Parathyroid adenoma (tissue), 2 donors: ENCODE measurements around the gene PLAC9.

Source experiments
- H2AFZ ChIP-seq: fragments of 300-600 bp; sonication (generic); one replicate; pipeline ENCODE4 v1.7.0; 2017; ENCODE audit warnings: antibody characterized with exemption, mild to moderate bottlenecking
- H3K27ac ChIP-seq: fragments of 300-600 bp; sonication (generic); one replicate; pipeline ENCODE4 v1.7.0; 2017
- H3K27me3 ChIP-seq: fragments of 300-600 bp; sonication (generic); one replicate; pipeline ENCODE4 v1.7.0; 2017; ENCODE audit warnings: low read length; ENCODE audit not compliant: control insufficient read depth, insufficient read depth
- H3K36me3 ChIP-seq: fragments of 300-600 bp; sonication (generic); one replicate; pipeline ENCODE4 v1.7.0; 2017; ENCODE audit warnings: low read length; ENCODE audit not compliant: control insufficient read depth, insufficient read depth
- H3K4me1 ChIP-seq: fragments of 300-600 bp; sonication (generic); one replicate; pipeline ENCODE4 v1.7.0; 2017; ENCODE audit warnings: control low read depth
- H3K4me2 ChIP-seq: fragments of 300-600 bp; sonication (generic); one replicate; pipeline ENCODE4 v1.7.0; 2017; ENCODE audit warnings: low read length
- H3K4me3 ChIP-seq: fragments of 300-600 bp; sonication (generic); one replicate; pipeline ENCODE4 v1.7.0; 2017; ENCODE audit warnings: low read depth, low read length
- H3K79me2 ChIP-seq: fragments of 300-600 bp; sonication (generic); one replicate; pipeline ENCODE4 v1.7.0; 2017; ENCODE audit warnings: control low read depth
- H3K9ac ChIP-seq: fragments of 300-600 bp; sonication (generic); one replicate; pipeline ENCODE4 v1.7.0; 2017; ENCODE audit warnings: mild to moderate bottlenecking
- H3K9me3 ChIP-seq: fragments of 300-600 bp; sonication (generic); one replicate; pipeline ENCODE4 v1.7.0; 2017; ENCODE audit warnings: low read length; ENCODE audit not compliant: control insufficient read depth
- TF ChIP-seq, protein P1 (sequence below): fragments of 300-600 bp; sonication (generic); IDR thresholded peaks from one replicate; pipeline ENCODE4 v1.7.0; 2017; ENCODE audit warnings: antibody characterized with exemption, mild to moderate bottlenecking
- donor health status: primary hyperparathyroidism.

The PLAC9 gene

DNA sequence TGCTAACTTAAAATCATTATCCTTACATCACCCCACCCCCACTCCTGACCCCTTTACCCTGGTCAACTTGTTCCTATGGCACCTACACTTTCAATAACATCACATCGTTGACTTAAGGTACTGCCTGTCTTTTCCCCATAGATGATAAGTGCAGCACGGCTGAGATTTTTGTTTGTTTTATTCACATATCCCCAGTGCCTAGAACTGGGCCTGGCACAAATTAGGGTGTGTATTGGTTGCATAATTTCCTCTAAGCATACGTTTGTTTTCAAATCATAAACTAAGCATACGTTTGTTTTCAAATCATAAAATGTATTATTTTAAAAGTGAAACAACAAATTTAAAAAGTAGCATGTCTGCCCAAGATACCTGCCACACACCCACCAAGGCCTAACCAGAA is 37.5 kb downstream of the PLAC9 start:
- no peak overlapping the region for H3K4me2 ChIP-seq
- H3K4me3 ChIP-seq, result no peak overlapping the region
- TF ChIP-seq, protein P1, sequence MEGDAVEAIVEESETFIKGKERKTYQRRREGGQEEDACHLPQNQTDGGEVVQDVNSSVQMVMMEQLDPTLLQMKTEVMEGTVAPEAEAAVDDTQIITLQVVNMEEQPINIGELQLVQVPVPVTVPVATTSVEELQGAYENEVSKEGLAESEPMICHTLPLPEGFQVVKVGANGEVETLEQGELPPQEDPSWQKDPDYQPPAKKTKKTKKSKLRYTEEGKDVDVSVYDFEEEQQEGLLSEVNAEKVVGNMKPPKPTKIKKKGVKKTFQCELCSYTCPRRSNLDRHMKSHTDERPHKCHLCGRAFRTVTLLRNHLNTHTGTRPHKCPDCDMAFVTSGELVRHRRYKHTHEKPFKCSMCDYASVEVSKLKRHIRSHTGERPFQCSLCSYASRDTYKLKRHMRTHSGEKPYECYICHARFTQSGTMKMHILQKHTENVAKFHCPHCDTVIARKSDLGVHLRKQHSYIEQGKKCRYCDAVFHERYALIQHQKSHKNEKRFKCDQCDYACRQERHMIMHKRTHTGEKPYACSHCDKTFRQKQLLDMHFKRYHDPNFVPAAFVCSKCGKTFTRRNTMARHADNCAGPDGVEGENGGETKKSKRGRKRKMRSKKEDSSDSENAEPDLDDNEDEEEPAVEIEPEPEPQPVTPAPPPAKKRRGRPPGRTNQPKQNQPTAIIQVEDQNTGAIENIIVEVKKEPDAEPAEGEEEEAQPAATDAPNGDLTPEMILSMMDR, result no peak
- H3K9me3 ChIP-seq, result no peaks in the 10 kb centered on the region
- H3K79me2 ChIP-seq, result peaks cover 12% of the 10 kb centered on the region
- H3K9ac ChIP-seq, result no peak overlapping the region
- H3K36me3 ChIP-seq, result no peaks in the 10 kb centered on the region
- no peaks in the 10 kb centered on the region for H3K4me1 ChIP-seq
- H3K27ac ChIP-seq, result no peak overlapping the region
- no peak overlapping the region for H2AFZ ChIP-seq
- no peaks in the 10 kb centered on the region for H3K27me3 ChIP-seq

DNA sequence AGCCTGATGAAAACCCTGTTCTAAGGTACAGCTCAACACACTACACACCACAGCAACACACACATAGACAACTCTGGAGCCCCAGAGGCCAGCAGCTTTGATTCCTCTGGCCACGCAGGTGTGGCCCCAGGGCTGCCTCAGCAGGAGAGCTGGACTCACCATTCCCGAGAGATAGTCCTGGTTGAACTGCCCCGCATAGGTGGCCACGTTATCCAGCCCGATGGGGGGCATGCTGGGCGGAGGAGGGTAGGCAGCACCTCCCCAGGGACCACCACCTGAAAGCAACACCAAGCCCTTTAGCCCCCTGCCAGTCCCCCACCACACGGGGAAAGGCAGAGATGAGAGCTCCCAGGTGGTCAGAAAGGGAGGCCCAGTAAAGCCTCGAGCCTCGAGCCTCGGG is 38.1 kb downstream of the PLAC9 start:
- Histone ChIP-seq H3K4me3 (no peak overlapping the region), H3K27ac (no peak overlapping the region), H3K4me2 (no peak overlapping the region), H3K4me1 (no peaks in the 10 kb centered on the region), H3K9ac (no peak overlapping the region), H3K9me3 (no peaks in the 10 kb centered on the region), H3K27me3 (no peaks in the 10 kb centered on the region), H3K79me2 (peaks cover 12% of the 10 kb centered on the region), H3K36me3 (no peaks in the 10 kb centered on the region), H2AFZ (no peak overlapping the region)
- TF ChIP-seq, protein P1, result no peak

DNA sequence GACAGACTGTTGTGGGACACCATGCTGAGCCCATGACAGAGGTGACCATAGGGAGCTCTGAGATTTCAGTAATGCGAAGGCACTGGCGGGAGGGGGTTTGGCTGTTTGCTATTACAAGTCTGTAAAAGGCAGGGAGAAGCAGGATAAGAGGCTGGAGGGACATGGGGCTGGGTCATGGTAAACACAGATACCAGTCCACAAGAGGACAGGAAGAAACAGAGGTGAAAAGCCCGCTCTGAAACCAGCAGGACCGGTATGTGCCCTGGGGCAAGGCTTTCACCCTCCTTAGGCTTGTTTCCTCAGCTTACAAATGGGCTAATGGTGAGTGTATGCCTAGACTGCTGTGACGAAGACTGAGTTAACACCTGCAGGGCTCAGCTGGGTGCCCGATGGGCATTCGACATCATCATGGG is 38.7 kb downstream of the PLAC9 start:
- H3K27ac ChIP-seq, result no peak overlapping the region
- H3K9ac ChIP-seq, result no peak overlapping the region
- peaks cover 12% of the 10 kb centered on the region for H3K79me2 ChIP-seq
- no peaks in the 10 kb centered on the region for H3K36me3 ChIP-seq
- H3K9me3 ChIP-seq, result no peaks in the 10 kb centered on the region
- H3K4me2 ChIP-seq, result no peak overlapping the region
- no peak overlapping the region for H2AFZ ChIP-seq
- H3K4me3 ChIP-seq, result no peak overlapping the region
- H3K27me3 ChIP-seq, result no peaks in the 10 kb centered on the region
- H3K4me1 ChIP-seq, result no peaks in the 10 kb centered on the region
- TF ChIP-seq, protein P1, result no peak

DNA sequence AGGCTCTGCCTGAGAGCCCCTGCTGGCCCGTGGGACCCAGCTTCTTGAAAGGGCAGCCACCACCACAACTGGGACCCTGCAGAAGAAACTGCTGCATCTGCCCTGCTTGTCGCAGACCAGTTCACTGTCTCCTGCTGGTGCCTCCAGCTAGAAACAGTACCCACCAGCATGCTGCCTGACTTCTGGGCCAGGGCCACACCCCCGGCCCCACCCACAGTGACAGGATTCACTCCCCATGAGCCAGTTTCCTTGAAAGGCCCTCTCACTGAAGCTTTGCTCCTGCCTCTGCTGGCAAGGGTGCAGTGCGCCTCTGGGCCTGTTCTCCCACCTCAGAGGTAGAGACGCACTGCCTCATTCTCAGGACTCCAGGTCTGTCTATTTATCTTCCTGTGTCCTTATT is 40.4 kb downstream of the PLAC9 start:
- Histone ChIP-seq H3K9ac (no peak overlapping the region), H3K36me3 (no peaks in the 10 kb centered on the region), H3K4me2 (no peak overlapping the region), H3K4me1 (no peaks in the 10 kb centered on the region), H2AFZ (no peak overlapping the region), H3K79me2 (peaks cover 16% of the 10 kb centered on the region), H3K4me3 (no peak overlapping the region), H3K27ac (no peak overlapping the region), H3K27me3 (no peaks in the 10 kb centered on the region), H3K9me3 (no peaks in the 10 kb centered on the region)
- TF ChIP-seq, protein P1, result no peak

DNA sequence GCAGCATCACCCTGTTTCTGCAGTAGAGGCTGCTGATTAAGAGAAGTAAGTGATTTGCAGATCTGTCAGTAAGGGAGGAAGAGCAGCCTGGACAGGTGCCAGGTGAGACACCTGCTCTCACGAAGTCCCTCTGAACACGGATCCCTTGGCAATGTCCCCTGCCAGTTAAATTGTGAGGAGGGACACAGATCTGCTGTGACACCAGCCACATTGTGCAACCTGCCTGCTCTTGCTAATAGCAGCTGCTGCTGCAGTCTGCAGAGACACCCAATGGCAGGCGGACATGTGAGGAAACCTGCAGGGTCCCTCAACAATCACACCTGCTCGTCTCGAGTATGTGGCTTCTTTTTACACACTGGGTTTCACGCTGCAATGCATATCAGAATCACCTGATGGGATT is 40.9 kb downstream of the PLAC9 start:
- H3K4me1 ChIP-seq, result no peaks in the 10 kb centered on the region
- H3K4me2 ChIP-seq, result no peak overlapping the region
- no peak overlapping the region for H3K4me3 ChIP-seq
- no peak overlapping the region for H3K27ac ChIP-seq
- H3K9ac ChIP-seq, result no peak overlapping the region
- no peaks in the 10 kb centered on the region for H3K27me3 ChIP-seq
- H2AFZ ChIP-seq, result no peak overlapping the region
- H3K36me3 ChIP-seq, result no peaks in the 10 kb centered on the region
- TF ChIP-seq, protein P1, result no peak
- H3K9me3 ChIP-seq, result no peaks in the 10 kb centered on the region
- peaks cover 21% of the 10 kb centered on the region for H3K79me2 ChIP-seq
